Measurements from ENCODE around the gene MTFR1L. TPM values are rescaled to one million over a fixed set of nuclear protein-coding genes. Genes with fewer than 3 reads are reported as not detected.

Gene MTFR1L
- total RNA-seq, 3 donors from 2014 or later = 71.6 to 79.2 (median 75.4) TPM

- Histone ChIP-seq H3K4me3 (no peak overlapping the region), H3K27ac (peak overlapping the region; percentile 37 to 54), H3K36me3 (no peaks in the 10 kb centered on the region), H3K9me3 (no peaks in the 10 kb centered on the region), H3K4me1 (peaks cover 2 to 13% of the 10 kb centered on the region in 2 donors), H3K27me3 (no peaks in the 10 kb centered on the region)
- intact Hi-C loops (cut with DNase I; ENCODE audit: low total_unique reads) = no loop called here
- no peak for TF ChIP-seq POLR2AphosphoS5 (IDR thresholded peaks at IDR 0.05)
- TF ChIP-seq POLR2A (IDR thresholded peaks at IDR 0.05) = no peak
- no peak for TF ChIP-seq CTCF (IDR thresholded peaks at IDR 0.05)
- no peak for DNase-seq (ENCODE audit: low spot score in 2 of 2)
Observed at GRCh38 chr1:25871086-25871703, 51.4 kb downstream of the MTFR1L start.

GRCh38 chr1:25871704-25872494 is 52.1 kb downstream of the MTFR1L start:
- DNase-seq (ENCODE audit: low spot score in 2 of 2) = no peak
- Histone ChIP-seq H3K27me3 (no peaks in the 10 kb centered on the region), H3K9me3 (no peaks in the 10 kb centered on the region), H3K36me3 (no peaks in the 10 kb centered on the region), H3K4me3 (no peak overlapping the region), H3K27ac (peak overlapping the region; percentile 37 to 54), H3K4me1 (peaks cover 3 to 13% of the 10 kb centered on the region in 2 donors)
- TF ChIP-seq POLR2AphosphoS5 (IDR thresholded peaks at IDR 0.05) (no peak), POLR2A (IDR thresholded peaks at IDR 0.05) (no peak), CTCF (IDR thresholded peaks at IDR 0.05) (no peak)
- intact Hi-C loops (cut with DNase I; ENCODE audit: low total_unique reads) = no loop called here

GRCh38 chr1:25872713-25873112 is 53.0 kb downstream of the MTFR1L start:
- TF ChIP-seq POLR2A (IDR thresholded peaks at IDR 0.05) (no peak), CTCF (IDR thresholded peaks at IDR 0.05) (no peak), POLR2AphosphoS5 (IDR thresholded peaks at IDR 0.05) (no peak)
- H3K4me3 ChIP-seq = no peak overlapping the region
- no peak for DNase-seq (ENCODE audit: low spot score in 2 of 2)
- no peaks in the 10 kb centered on the region for H3K27me3 ChIP-seq
- no peaks in the 10 kb centered on the region for H3K36me3 ChIP-seq
- intact Hi-C loops (cut with DNase I; ENCODE audit: low total_unique reads) = no loop called here
- H3K9me3 ChIP-seq = no peaks in the 10 kb centered on the region
- H3K27ac ChIP-seq = peak overlapping the region; percentile 27 to 56
- peaks cover 3 to 13% of the 10 kb centered on the region in 2 donors for H3K4me1 ChIP-seq

- Histone ChIP-seq H3K27ac (peak overlapping the region in 1 of 2 donors; percentile 56), H3K36me3 (no peaks in the 10 kb centered on the region), H3K4me3 (no peak overlapping the region), H3K27me3 (no peaks in the 10 kb centered on the region), H3K9me3 (no peaks in the 10 kb centered on the region), H3K4me1 (peaks cover 3 to 13% of the 10 kb centered on the region in 2 donors)
- intact Hi-C loops (cut with DNase I; ENCODE audit: low total_unique reads) = no loop called here
- no peak for TF ChIP-seq CTCF (IDR thresholded peaks at IDR 0.05)
- no peak for TF ChIP-seq POLR2A (IDR thresholded peaks at IDR 0.05)
- TF ChIP-seq POLR2AphosphoS5 (IDR thresholded peaks at IDR 0.05) = no peak
- no peak for DNase-seq (ENCODE audit: low spot score in 2 of 2)
Observed at GRCh38 chr1:25873120-25873519, 53.4 kb downstream of the MTFR1L start.

- Histone ChIP-seq H3K4me3 (peak overlapping the region in 2 of 3 donors; percentile 72 to 80), H3K9me3 (no peaks in the 10 kb centered on the region), H3K36me3 (no peaks in the 10 kb centered on the region), H3K4me1 (peaks cover 3 to 13% of the 10 kb centered on the region in 2 donors), H3K27ac (peak overlapping the region; percentile 93 to 96), H3K27me3 (no peaks in the 10 kb centered on the region)
- DNase-seq (ENCODE audit: low spot score in 2 of 2) = no peak
- intact Hi-C loops (cut with DNase I; ENCODE audit: low total_unique reads) = no loop called here
- TF ChIP-seq CTCF (IDR thresholded peaks at IDR 0.05) (no peak), POLR2AphosphoS5 (IDR thresholded peaks at IDR 0.05) (no peak), POLR2A (IDR thresholded peaks at IDR 0.05) (no peak)
Observed at GRCh38 chr1:25874209-25874608, 54.5 kb downstream of the MTFR1L start.

Measured in breast epithelium (tissue), 4 donors.